ENCODE data around the gene KCNK17.

The KCNK17 gene

DNA sequence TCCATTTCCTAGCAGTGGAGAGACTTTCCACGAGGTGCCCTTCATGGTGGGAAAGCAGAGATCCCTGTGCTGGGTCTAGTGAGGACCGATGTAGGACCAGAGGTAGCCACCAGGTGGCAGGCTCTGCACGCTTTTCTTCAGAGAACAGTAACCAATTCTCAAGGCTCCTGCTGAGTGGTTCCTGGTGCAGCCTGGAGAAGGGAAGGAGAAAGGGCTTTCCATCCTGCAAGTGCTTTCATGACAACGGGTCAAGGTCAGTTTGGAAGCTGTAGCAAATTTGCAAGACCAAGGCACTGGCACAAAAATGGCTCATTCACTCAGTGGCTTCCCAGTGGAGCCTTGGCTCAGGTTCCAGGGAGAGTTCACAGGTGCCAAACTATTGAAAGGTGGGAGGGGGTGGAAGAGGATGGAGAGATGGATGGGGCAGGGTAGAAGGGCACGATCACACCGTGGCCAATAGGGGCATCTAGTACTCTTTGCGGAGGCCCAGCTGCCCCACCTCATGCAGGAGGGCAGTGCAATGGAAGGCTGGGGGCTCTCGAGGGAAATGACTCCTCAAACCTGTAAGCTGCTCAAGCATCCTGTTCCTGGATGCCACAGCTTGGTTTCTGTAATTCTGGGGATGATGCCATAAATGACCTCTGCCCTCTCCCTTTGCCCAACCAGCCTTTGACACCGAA, 33.8 kb upstream of the KCNK17 start:
- no peaks in the 10 kb centered on the region for H3K4me1 ChIP-seq (ENCODE audit: control insufficient read depth, insufficient read depth, low read length, unreplicated experiment)
- H3K36me3 ChIP-seq (ENCODE audit: insufficient read depth, low read length), result no peaks in the 10 kb centered on the region
- no peaks in the 10 kb centered on the region for H3K79me2 ChIP-seq (ENCODE audit: control insufficient read depth, insufficient read depth, low read length, unreplicated experiment)
- no peak overlapping the region for H3K4me3 ChIP-seq (ENCODE audit: low read depth, low read length)
- H2AFZ ChIP-seq (ENCODE audit: low read length, unreplicated experiment), result no peak overlapping the region
- no peaks in the 10 kb centered on the region for H3K27me3 ChIP-seq (ENCODE audit: insufficient read depth, low read length)
- H3K27ac ChIP-seq (ENCODE audit: low read depth, low read length), result no peak overlapping the region

DNA sequence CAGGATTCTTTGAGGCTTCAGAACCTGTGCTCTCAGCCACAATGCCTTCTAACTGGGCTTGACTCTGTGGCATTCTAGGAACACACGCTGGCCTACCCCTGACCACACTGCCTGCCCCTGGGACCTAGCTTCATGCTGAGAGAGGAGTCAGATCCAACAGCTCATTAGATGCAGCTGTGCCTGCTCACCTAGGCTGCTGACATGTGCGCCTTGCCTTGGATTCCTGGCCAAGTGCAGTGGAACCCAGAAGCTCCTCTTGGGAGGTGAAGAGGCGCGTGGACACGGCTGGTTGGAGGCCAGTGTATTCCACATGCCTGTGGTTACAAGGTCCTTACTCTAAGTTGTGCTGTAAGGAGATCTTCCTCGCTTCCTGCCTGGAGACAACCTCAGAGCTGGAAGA, 33.0 kb upstream of the KCNK17 start:
- no peak overlapping the region for H2AFZ ChIP-seq (ENCODE audit: low read length, unreplicated experiment)
- no peak overlapping the region for H3K4me3 ChIP-seq (ENCODE audit: low read depth, low read length)
- no peaks in the 10 kb centered on the region for H3K36me3 ChIP-seq (ENCODE audit: insufficient read depth, low read length)
- no peaks in the 10 kb centered on the region for H3K79me2 ChIP-seq (ENCODE audit: control insufficient read depth, insufficient read depth, low read length, unreplicated experiment)
- peaks cover 1% of the 10 kb centered on the region; the same call in 1 of the 2 replicates for H3K27me3 ChIP-seq (ENCODE audit: insufficient read depth, low read length)
- H3K27ac ChIP-seq (ENCODE audit: low read depth, low read length), result no peak overlapping the region
- H3K4me1 ChIP-seq (ENCODE audit: control insufficient read depth, insufficient read depth, low read length, unreplicated experiment), result no peaks in the 10 kb centered on the region

DNA sequence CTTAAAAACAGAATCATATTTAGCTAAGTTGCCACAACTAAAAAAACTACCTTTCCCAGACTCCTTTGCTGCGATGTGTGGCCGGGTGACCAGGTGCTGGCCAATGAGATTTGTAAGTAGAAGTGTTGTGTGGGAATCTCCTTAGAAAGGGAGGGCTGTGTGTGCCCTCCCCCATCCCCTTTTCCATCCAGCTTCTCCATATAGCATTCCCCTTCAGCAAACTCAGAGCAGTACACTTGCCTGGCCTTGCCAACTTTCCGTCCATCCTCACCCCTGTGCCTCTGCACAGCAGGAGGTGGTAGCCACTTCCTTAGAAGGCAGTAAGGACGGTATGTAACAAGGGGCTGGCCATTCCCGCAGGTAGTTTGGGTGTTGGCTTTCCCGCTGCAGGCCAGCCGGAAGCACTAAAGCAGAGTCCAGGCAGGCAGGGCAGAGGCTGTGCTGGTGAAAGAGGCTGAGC, 30.6 kb upstream of the KCNK17 start:
- H3K36me3 ChIP-seq (ENCODE audit: insufficient read depth, low read length), result no peaks in the 10 kb centered on the region
- H3K27ac ChIP-seq (ENCODE audit: low read depth, low read length), result no peak overlapping the region
- H2AFZ ChIP-seq (ENCODE audit: low read length, unreplicated experiment), result no peak overlapping the region
- no peaks in the 10 kb centered on the region for H3K4me1 ChIP-seq (ENCODE audit: control insufficient read depth, insufficient read depth, low read length, unreplicated experiment)
- H3K79me2 ChIP-seq (ENCODE audit: control insufficient read depth, insufficient read depth, low read length, unreplicated experiment), result no peaks in the 10 kb centered on the region
- no peak overlapping the region for H3K4me3 ChIP-seq (ENCODE audit: low read depth, low read length)
- H3K27me3 ChIP-seq (ENCODE audit: insufficient read depth, low read length), result peaks cover 13% of the 10 kb centered on the region; the same call in 1 of the 2 replicates

DNA sequence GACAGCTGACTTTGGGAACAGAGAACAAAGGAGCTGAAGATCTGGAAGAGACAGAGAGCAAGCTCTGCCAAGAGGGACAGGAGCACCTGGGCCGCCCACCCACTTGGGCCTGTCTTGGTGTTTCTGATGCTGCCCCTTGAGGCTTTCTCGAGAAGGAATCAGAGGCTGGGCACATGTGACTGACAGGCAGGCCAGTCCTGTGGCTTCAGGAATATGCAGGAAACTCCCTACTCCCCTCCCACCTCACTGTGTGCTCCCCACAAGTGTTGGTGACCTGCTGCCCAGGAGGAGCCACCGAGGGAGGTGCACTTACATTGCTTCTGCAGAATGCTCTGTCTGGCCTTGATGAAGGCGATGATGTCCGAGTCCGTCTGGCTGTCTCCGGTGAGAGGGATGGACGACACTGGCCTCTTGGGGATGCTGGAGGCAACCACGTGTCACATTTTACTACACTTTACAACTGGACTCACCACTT, 29.2 kb upstream of the KCNK17 start:
- no peak overlapping the region for H3K4me3 ChIP-seq (ENCODE audit: low read depth, low read length)
- no peaks in the 10 kb centered on the region for H3K79me2 ChIP-seq (ENCODE audit: control insufficient read depth, insufficient read depth, low read length, unreplicated experiment)
- H3K27ac ChIP-seq (ENCODE audit: low read depth, low read length), result no peak overlapping the region
- H3K4me1 ChIP-seq (ENCODE audit: control insufficient read depth, insufficient read depth, low read length, unreplicated experiment), result no peaks in the 10 kb centered on the region
- H3K27me3 ChIP-seq (ENCODE audit: insufficient read depth, low read length), result peaks cover 13% of the 10 kb centered on the region; the same call in 1 of the 2 replicates
- H2AFZ ChIP-seq (ENCODE audit: low read length, unreplicated experiment), result no peak overlapping the region
- no peaks in the 10 kb centered on the region for H3K36me3 ChIP-seq (ENCODE audit: insufficient read depth, low read length)

DNA sequence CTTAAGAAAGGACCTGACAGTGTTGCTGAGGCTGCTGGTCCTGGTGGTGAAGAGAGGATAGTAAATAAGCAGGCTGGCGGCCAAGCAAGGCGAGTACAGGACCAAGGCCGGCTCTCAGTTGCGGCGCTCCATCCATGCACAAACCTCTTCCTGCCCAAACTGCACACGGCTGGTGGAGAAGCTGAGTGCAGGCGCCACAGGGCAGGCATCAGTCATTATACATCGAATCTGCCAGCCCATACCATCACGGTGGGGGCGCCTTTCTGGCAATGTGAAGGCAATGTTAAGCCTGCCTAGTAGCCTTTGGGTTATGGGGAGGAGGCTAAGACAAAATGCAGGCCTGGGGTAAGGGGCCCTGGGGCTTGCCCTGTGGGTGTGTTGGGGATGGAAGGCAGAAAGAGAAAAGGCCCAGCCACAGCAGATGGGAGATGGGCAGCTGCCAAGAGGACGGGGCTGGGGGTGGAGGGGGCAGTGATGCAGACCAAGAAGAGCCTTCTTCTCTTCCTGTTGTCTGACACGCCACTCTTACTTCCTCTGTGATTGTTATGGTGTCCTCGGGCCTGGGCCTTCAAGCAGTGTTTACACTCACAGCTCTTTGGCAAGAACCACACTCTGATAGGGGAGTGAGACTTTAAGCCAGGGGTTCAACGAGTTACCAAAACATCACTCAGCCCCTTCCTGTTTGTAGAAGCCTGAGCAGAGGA, 28.6 kb upstream of the KCNK17 start:
- Histone ChIP-seq H3K36me3 (ENCODE audit: insufficient read depth, low read length) (no peaks in the 10 kb centered on the region), H3K79me2 (ENCODE audit: control insufficient read depth, insufficient read depth, low read length, unreplicated experiment) (no peaks in the 10 kb centered on the region), H3K27me3 (ENCODE audit: insufficient read depth, low read length) (peaks cover 14% of the 10 kb centered on the region; the same call in 1 of the 2 replicates), H3K27ac (ENCODE audit: low read depth, low read length) (no peak overlapping the region), H3K4me3 (ENCODE audit: low read depth, low read length) (no peak overlapping the region), H3K4me1 (ENCODE audit: control insufficient read depth, insufficient read depth, low read length, unreplicated experiment) (no peaks in the 10 kb centered on the region), H2AFZ (ENCODE audit: low read length, unreplicated experiment) (no peak overlapping the region)

DNA sequence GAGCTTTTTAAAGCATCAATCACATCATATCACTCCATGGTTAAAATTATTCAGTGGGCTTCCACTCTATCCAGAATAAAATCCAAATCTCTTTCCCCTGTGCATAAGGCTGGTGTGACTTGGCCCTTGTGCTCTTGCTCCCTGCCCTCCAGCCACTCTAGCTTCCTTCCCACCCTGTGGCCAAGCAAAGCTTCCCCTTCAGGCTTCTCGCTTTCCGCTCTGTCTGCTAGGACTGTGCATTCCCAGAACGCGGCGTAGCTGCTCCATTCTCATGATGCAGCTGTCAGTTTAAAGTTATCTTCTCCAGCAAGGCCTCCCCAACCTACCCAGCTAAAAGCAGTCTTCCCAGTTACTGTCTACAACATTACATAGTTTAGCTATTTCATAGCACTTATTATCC, 27.7 kb upstream of the KCNK17 start:
- Histone ChIP-seq H3K36me3 (ENCODE audit: insufficient read depth, low read length) (no peaks in the 10 kb centered on the region), H3K4me1 (ENCODE audit: control insufficient read depth, insufficient read depth, low read length, unreplicated experiment) (no peaks in the 10 kb centered on the region), H3K4me3 (ENCODE audit: low read depth, low read length) (no peak overlapping the region), H3K27ac (ENCODE audit: low read depth, low read length) (no peak overlapping the region), H3K27me3 (ENCODE audit: insufficient read depth, low read length) (peaks cover 18% of the 10 kb centered on the region), H3K79me2 (ENCODE audit: control insufficient read depth, insufficient read depth, low read length, unreplicated experiment) (no peaks in the 10 kb centered on the region), H2AFZ (ENCODE audit: low read length, unreplicated experiment) (no peak overlapping the region)

DNA sequence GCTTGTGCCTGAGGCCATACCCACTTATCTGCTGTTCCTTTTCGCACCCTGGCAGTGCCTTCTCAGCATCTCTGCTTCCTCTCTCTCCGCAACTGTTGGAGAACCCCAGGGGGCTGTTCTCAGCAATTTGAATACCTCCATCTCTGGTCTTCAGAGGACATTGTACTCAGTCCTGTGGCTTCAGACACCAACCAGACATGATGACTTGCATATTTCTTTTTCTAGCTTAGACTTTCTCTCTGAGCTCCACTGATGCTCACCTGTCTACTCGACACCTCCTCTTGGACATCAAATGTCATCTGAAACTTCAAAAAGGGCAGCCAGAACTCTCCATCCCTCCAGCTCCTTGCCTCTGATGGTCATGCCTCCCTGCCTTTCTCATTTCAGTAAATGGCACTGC, 27.1 kb upstream of the KCNK17 start:
- no peaks in the 10 kb centered on the region for H3K36me3 ChIP-seq (ENCODE audit: insufficient read depth, low read length)
- no peak overlapping the region for H2AFZ ChIP-seq (ENCODE audit: low read length, unreplicated experiment)
- no peaks in the 10 kb centered on the region for H3K4me1 ChIP-seq (ENCODE audit: control insufficient read depth, insufficient read depth, low read length, unreplicated experiment)
- H3K4me3 ChIP-seq (ENCODE audit: low read depth, low read length), result no peak overlapping the region
- no peaks in the 10 kb centered on the region for H3K79me2 ChIP-seq (ENCODE audit: control insufficient read depth, insufficient read depth, low read length, unreplicated experiment)
- peaks cover 18% of the 10 kb centered on the region for H3K27me3 ChIP-seq (ENCODE audit: insufficient read depth, low read length)
- no peak overlapping the region for H3K27ac ChIP-seq (ENCODE audit: low read depth, low read length)

DNA sequence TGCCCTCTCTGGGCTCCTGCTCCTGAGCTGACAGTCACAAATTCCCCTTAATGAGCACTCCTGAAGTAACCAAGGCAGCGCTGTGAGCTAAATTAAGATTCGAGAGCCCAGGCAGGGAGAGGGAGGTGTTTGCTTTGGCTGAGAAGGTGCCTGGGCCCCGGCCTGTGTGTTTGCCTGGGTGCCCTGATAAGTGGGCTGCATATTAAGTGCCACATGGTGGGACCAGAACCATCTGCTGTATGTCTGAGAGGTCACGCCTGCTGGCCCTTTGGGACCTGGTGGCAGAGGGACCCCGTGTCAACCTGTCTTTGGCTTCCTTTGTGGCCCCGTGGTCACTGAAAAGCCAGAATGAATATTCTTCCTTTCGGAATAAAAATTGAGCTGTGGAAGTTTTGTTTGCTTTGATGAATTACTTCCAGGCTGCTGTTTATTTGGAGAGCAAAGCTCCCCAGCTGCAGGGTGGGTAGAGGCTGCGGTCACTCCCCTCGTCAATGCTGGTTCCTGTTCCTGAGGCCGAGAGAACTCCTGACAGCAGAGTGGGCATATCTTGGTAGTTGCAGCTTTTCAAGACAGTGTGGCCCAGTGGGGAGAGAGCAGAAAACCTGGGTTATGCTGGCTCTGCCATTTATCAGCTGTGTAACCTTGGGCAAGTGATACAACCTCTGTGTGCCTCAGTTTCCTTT, 25.8 kb upstream of the KCNK17 start:
- Histone ChIP-seq H3K4me3 (ENCODE audit: low read depth, low read length) (no peak overlapping the region), H3K36me3 (ENCODE audit: insufficient read depth, low read length) (no peaks in the 10 kb centered on the region), H3K27ac (ENCODE audit: low read depth, low read length) (no peak overlapping the region), H3K27me3 (ENCODE audit: insufficient read depth, low read length) (peaks cover 18% of the 10 kb centered on the region), H2AFZ (ENCODE audit: low read length, unreplicated experiment) (no peak overlapping the region), H3K79me2 (ENCODE audit: control insufficient read depth, insufficient read depth, low read length, unreplicated experiment) (no peaks in the 10 kb centered on the region), H3K4me1 (ENCODE audit: control insufficient read depth, insufficient read depth, low read length, unreplicated experiment) (no peaks in the 10 kb centered on the region)

DNA sequence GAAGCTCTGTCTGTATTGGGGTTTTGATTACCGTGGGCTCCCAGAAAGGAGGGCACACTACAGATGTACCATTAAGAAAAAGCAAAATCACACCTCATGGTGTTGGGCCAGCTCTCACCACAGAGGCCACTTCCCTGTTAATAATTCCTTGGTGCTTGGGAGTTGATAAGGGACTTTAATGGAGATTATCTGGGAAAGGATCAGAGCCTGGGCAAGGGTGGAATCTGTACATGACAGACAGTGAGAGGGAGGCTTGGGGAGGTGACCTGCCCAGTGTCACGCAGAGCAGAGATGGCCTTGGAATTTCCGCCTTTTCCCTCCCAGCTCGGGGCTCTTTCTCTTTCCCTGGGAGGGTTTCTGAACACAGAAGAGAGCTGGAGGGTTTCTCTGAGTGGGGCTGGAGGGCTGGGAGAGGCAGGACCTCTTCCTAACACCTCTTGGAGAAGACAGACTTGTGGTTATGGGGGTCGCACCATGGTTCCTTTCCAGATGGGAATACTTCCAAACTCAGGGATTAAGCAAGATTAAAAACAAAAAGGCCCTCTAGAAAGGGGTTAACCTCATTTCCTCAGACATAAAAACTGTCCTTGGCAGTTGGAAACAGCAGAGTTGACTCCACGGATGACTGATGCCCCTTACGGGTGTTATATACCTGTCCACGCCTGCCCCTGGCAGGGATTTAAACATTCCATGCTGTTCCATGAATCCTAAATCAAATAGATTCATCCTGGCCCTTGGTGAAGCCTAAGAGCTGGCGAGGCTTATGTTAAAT, 25.1 kb upstream of the KCNK17 start:
- Histone ChIP-seq H3K27ac (ENCODE audit: low read depth, low read length) (no peak overlapping the region), H3K79me2 (ENCODE audit: control insufficient read depth, insufficient read depth, low read length, unreplicated experiment) (no peaks in the 10 kb centered on the region), H3K4me1 (ENCODE audit: control insufficient read depth, insufficient read depth, low read length, unreplicated experiment) (no peaks in the 10 kb centered on the region), H2AFZ (ENCODE audit: low read length, unreplicated experiment) (no peak overlapping the region), H3K36me3 (ENCODE audit: insufficient read depth, low read length) (no peaks in the 10 kb centered on the region), H3K4me3 (ENCODE audit: low read depth, low read length) (no peak overlapping the region), H3K27me3 (ENCODE audit: insufficient read depth, low read length) (peaks cover 18% of the 10 kb centered on the region)

DNA sequence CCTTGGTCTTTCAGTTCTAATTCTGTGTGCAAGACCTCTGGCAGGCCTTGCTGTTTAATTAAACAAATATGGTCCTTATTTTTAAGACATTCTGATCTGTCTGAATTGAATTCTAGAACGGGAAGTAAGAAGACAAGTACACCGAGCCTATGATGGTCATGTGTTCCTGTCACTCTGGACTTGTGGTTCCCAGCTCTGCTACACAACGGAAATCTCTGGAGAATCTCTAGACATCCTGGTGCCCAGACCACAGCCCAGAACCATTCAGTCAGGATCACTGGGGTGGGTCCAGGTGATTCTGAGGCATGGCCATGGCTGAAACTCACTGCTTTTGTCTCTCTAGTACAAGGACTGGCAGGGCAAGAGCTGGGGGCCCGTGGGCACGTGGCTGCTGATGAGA, 24.2 kb upstream of the KCNK17 start:
- H2AFZ ChIP-seq (ENCODE audit: low read length, unreplicated experiment), result no peak overlapping the region
- no peaks in the 10 kb centered on the region for H3K79me2 ChIP-seq (ENCODE audit: control insufficient read depth, insufficient read depth, low read length, unreplicated experiment)
- H3K4me3 ChIP-seq (ENCODE audit: low read depth, low read length), result no peak overlapping the region
- H3K4me1 ChIP-seq (ENCODE audit: control insufficient read depth, insufficient read depth, low read length, unreplicated experiment), result no peaks in the 10 kb centered on the region
- no peaks in the 10 kb centered on the region for H3K36me3 ChIP-seq (ENCODE audit: insufficient read depth, low read length)
- H3K27ac ChIP-seq (ENCODE audit: low read depth, low read length), result no peak overlapping the region
- peaks cover 22% of the 10 kb centered on the region for H3K27me3 ChIP-seq (ENCODE audit: insufficient read depth, low read length)
